NCI-H2081 treated with DMSO at 0.1 percent for 48 hours (cell line): Measurements from ENCODE around the gene GPR173.

Source experiments
- DNase-seq: peaks from one replicate; lab custom pipeline; 2025; lab: John Stamatoyannopoulos, UW

The GPR173 gene

GRCh38 chrX:53048169-53049126 lies at the start of gene GPR173:
Gene GPR173 (plus strand): TSS chrX:53048789. CDS start chrX:53076622, 27,833 bp downstream.
- DNase-seq = no peak

GRCh38 chrX:53000447-53001135 lies 48.0 kb upstream of the GPR173 start:
- DNase-seq = no peak

- DNase-seq = no peak
Observed at GRCh38 chrX:53001958-53002357, 46.6 kb upstream of the GPR173 start.

- DNase-seq = no peak
Observed at GRCh38 chrX:53003111-53003510, 45.5 kb upstream of the GPR173 start.

- DNase-seq = no peak
Observed at GRCh38 chrX:53004038-53004437, 44.6 kb upstream of the GPR173 start.

- DNase-seq = no peak
Observed at GRCh38 chrX:53004811-53005210, 43.8 kb upstream of the GPR173 start.

GRCh38 chrX:53005327-53005726 lies 43.3 kb upstream of the GPR173 start:
- DNase-seq = no peak

GRCh38 chrX:53009032-53009431 lies 39.6 kb upstream of the GPR173 start:
- DNase-seq = no peak

- DNase-seq = no peak
Observed at GRCh38 chrX:53013291-53013690, 35.3 kb upstream of the GPR173 start.

GRCh38 chrX:53018627-53019026 lies 30.0 kb upstream of the GPR173 start:
- no peak for DNase-seq

- DNase-seq = no peak
Observed at GRCh38 chrX:53022381-53022780, 26.2 kb upstream of the GPR173 start.

GRCh38 chrX:53028678-53029077 lies 19.9 kb upstream of the GPR173 start:
- DNase-seq = no peak

GRCh38 chrX:53031380-53031779 lies 17.2 kb upstream of the GPR173 start:
- DNase-seq = no peak

- no peak for DNase-seq
Observed at GRCh38 chrX:53036149-53036548, 12.4 kb upstream of the GPR173 start.

GRCh38 chrX:53039236-53039635 lies 9.4 kb upstream of the GPR173 start:
- no peak for DNase-seq

GRCh38 chrX:53044995-53045394 lies 3.6 kb upstream of the GPR173 start:
- DNase-seq = no peak

GRCh38 chrX:53047228-53047627 lies 1.4 kb upstream of the GPR173 start:
- no peak for DNase-seq

- DNase-seq = no peak
Observed at GRCh38 chrX:53049127-53049517, 533 bp downstream of the GPR173 start.

GRCh38 chrX:53050841-53051240 lies 2.3 kb downstream of the GPR173 start:
- no peak for DNase-seq

- DNase-seq = no peak
Observed at GRCh38 chrX:53055244-53055849, 6.8 kb downstream of the GPR173 start.

- no peak for DNase-seq
Observed at GRCh38 chrX:53056292-53056691, 7.7 kb downstream of the GPR173 start.

GRCh38 chrX:53065104-53065503 lies 16.5 kb downstream of the GPR173 start:
- no peak for DNase-seq

GRCh38 chrX:53071064-53071463 lies 22.5 kb downstream of the GPR173 start:
- DNase-seq = no peak
